ENCODE data around the gene NR2C1. TPM values are rescaled to one million over a fixed set of nuclear protein-coding genes. Genes with fewer than 3 reads are reported as not detected.

Gene NR2C1
- total RNA-seq, 1 experiment from 2014 or later = 33.7 TPM

- H3K4me2 ChIP-seq (ENCODE audit: low read length) = no peak overlapping the region
- BruUV-seq (replicated peaks) = no TSS peak
- DNase-seq (ENCODE audit: low read depth, low spot score) (no peak), ATAC-seq (no peak)
- H3K27me3 ChIP-seq (ENCODE audit: insufficient read depth, low read length) = no peaks in the 10 kb centered on the region
- RAD21 ChIA-PET (ENCODE audit: low non-redundant PET in 1 of 2, low total read pairs in 2 of 2, uncharacterized antibody in 2 of 2, unreplicated experiment in 2 of 2) = no interaction called here
- TF ChIP-seq CBX3 (IDR thresholded peaks at IDR 0.05; ENCODE audit: low read depth) (no peak), EZH2phosphoT487 (IDR thresholded peaks at IDR 0.05; ENCODE audit: borderline replicate concordance) (no peak), EGR1 (IDR thresholded peaks at IDR 0.05; ENCODE audit: low read depth) (no peak), EZH2 (IDR thresholded peaks at IDR 0.05) (no peak), CEBPB (IDR thresholded peaks at IDR 0.05; ENCODE audit: low read depth) (no peak), MAX (IDR thresholded peaks at IDR 0.05) (no peak), YY1 (IDR thresholded peaks at IDR 0.05; ENCODE audit: extremely low read depth, insufficient replicate concordance, low read depth, low read length) (no peak), RAD21 (IDR thresholded peaks at IDR 0.05; ENCODE audit: low read depth) (no peak), CTCF (IDR thresholded peaks at IDR 0.05 in 2 of 3, conservative IDR thresholded peaks at IDR 0.05 in 1 of 3; ENCODE audit: borderline replicate concordance in 1 of 3, insufficient read depth in 1 of 3, low read depth in 2 of 3, low read length in 2 of 3) (no peak), SRF (IDR thresholded peaks at IDR 0.05; ENCODE audit: low read depth) (no peak)
- H3K36me3 ChIP-seq (ENCODE audit: control insufficient read depth in 1 of 2, insufficient read depth in 2 of 2, low read length in 2 of 2) = peaks cover 32 to 34% of the 10 kb centered on the region in 2 experiments
- no peak overlapping the region for H2AFZ ChIP-seq (ENCODE audit: low read depth, low read length, poor library complexity, severe bottlenecking)
- CTCF ChIA-PET = no interaction called here
- peaks cover 4% of the 10 kb centered on the region; the same call in 1 of the 2 replicates for H4K20me1 ChIP-seq (ENCODE audit: insufficient read depth)
- POLR2A ChIA-PET = no interaction called here
- H3K4me3 ChIP-seq (replicated peaks in 1 of 2; ENCODE audit: low read depth in 1 of 2, low read length in 2 of 2) = no peak overlapping the region
- H3K9ac ChIP-seq (ENCODE audit: low read length) = no peak overlapping the region
- no peak overlapping the region for H3K27ac ChIP-seq (ENCODE audit: low read depth, low read length)
- intact Hi-C loops (cut with micrococcal nuclease) = no loop called here
- H3K9me2 ChIP-seq (ENCODE audit: insufficient read depth) = no peaks in the 10 kb centered on the region
- H3K79me2 ChIP-seq (ENCODE audit: insufficient read depth, low read length) = no peaks in the 10 kb centered on the region
- no peaks in the 10 kb centered on the region for H3K4me1 ChIP-seq (ENCODE audit: control insufficient read depth in 1 of 2, insufficient read depth in 2 of 2, low read length in 2 of 2)
- no peaks in the 10 kb centered on the region for H3K9me3 ChIP-seq (ENCODE audit: control insufficient read depth in 1 of 2, insufficient read depth in 1 of 2, low read depth in 1 of 2, low read length in 2 of 2)
Measured at GRCh38 chr12:95055057-95055456, 18.4 kb downstream of the NR2C1 start.
